Measurements from ENCODE around the gene PLXNB1.

PLXNB1 gene

DNA sequence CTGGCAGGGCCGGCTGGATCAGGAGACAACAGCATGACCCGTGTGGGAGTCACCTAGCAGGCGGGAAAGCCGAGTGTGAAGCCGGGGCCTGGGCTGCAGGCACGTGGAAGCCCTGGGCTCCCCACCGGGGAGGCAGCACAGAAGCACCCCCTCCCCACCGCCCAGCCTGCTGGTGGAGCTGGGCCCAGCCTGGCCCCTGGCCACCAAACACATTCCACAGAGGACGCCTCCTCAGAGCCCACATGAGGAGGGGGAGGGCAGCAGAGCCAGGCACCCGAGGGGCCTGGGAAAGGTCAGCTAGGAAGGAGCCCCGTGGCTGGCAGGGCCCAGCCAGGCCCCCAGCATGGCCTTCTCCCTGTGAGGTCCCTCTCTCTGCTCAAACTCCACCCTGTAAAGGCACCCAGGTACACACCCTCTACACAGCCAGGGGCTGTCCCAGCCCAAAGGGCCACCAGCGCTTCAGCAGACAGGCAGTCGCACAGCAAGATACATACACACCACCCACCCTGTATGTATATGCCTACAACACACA lies 4.5 kb downstream of the PLXNB1 start:
- peaks cover 32% of the 10 kb centered on the region for H3K36me3 ChIP-seq

GRCh38 chr3:48423883-48424695 lies 5.8 kb downstream of the PLXNB1 start:
- no peaks in the 10 kb centered on the region for H3K27me3 ChIP-seq (ENCODE audit: insufficient read depth, low read depth, severe bottlenecking)
- H3K9me3 ChIP-seq (ENCODE audit: severe bottlenecking) = no peaks in the 10 kb centered on the region
- DNase-seq = no peak
- H3K27ac ChIP-seq = no peak overlapping the region
- H3K36me3 ChIP-seq = peaks cover 38% of the 10 kb centered on the region
- H3K4me3 ChIP-seq (ENCODE audit: low read depth, low read length) = no peak overlapping the region
- TF ChIP-seq, protein P1, sequence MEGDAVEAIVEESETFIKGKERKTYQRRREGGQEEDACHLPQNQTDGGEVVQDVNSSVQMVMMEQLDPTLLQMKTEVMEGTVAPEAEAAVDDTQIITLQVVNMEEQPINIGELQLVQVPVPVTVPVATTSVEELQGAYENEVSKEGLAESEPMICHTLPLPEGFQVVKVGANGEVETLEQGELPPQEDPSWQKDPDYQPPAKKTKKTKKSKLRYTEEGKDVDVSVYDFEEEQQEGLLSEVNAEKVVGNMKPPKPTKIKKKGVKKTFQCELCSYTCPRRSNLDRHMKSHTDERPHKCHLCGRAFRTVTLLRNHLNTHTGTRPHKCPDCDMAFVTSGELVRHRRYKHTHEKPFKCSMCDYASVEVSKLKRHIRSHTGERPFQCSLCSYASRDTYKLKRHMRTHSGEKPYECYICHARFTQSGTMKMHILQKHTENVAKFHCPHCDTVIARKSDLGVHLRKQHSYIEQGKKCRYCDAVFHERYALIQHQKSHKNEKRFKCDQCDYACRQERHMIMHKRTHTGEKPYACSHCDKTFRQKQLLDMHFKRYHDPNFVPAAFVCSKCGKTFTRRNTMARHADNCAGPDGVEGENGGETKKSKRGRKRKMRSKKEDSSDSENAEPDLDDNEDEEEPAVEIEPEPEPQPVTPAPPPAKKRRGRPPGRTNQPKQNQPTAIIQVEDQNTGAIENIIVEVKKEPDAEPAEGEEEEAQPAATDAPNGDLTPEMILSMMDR (IDR thresholded peaks at IDR 0.05; ENCODE audit: low read depth, low read length) = no peak

More for the DNA sequence above, 4.5 kb downstream of the PLXNB1 start:
- no peak overlapping the region for H3K4me3 ChIP-seq (ENCODE audit: low read depth, low read length)
- TF ChIP-seq, protein P1 (IDR thresholded peaks at IDR 0.05; ENCODE audit: low read depth, low read length) = no peak
- no peaks in the 10 kb centered on the region for H3K9me3 ChIP-seq (ENCODE audit: severe bottlenecking)
- H3K27ac ChIP-seq = no peak overlapping the region
- no peak for DNase-seq
- no peaks in the 10 kb centered on the region for H3K27me3 ChIP-seq (ENCODE audit: insufficient read depth, low read depth, severe bottlenecking)

DNA sequence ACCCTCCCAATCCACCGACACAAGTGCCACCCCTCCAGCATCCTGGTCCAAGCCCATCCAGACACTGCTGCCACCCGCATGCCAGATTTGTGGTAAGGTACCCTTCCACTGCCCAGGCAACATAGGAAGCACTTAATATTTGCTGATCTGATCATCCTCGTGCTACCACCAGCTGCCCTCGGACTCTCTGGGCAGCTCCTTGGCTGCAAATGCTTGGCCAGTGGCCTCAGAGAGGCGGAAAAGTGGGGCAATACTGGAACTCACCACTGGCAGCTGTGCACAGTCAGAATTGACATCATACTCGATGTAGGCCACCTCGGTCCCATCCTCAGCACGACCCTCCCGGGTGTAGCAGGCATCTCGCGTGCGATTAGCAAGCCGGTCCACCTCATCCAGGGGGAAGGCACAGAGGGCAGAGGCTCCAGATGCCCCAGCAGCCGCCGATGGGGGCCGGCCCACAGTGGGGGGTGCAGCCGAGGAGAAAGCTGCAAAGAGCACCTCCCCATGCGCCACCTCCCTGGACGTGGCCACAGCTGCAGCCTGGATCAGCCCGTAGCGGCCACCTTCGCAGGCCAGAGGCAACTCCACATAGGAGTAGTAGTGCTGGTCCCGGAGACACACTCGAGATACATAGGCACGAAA lies 6.5 kb downstream of the PLXNB1 start:
- TF ChIP-seq, protein P1 (IDR thresholded peaks at IDR 0.05; ENCODE audit: low read depth, low read length) = no peak
- DNase-seq = no peak
- no peaks in the 10 kb centered on the region for H3K27me3 ChIP-seq (ENCODE audit: insufficient read depth, low read depth, severe bottlenecking)
- no peak overlapping the region for H3K4me3 ChIP-seq (ENCODE audit: low read depth, low read length)
- no peaks in the 10 kb centered on the region for H3K9me3 ChIP-seq (ENCODE audit: severe bottlenecking)
- peaks cover 46% of the 10 kb centered on the region for H3K36me3 ChIP-seq
- H3K27ac ChIP-seq = no peak overlapping the region

- Histone ChIP-seq H3K36me3 (peaks cover 51% of the 10 kb centered on the region), H3K27me3 (ENCODE audit: insufficient read depth, low read depth, severe bottlenecking) (no peaks in the 10 kb centered on the region), H3K9me3 (ENCODE audit: severe bottlenecking) (no peaks in the 10 kb centered on the region), H3K27ac (no peak overlapping the region), H3K4me3 (ENCODE audit: low read depth, low read length) (no peak overlapping the region)
- TF ChIP-seq, protein P1 (IDR thresholded peaks at IDR 0.05; ENCODE audit: low read depth, low read length) = no peak
- DNase-seq = no peak
Observed at GRCh38 chr3:48422681-48423080, 7.2 kb downstream of the PLXNB1 start.

- no peaks in the 10 kb centered on the region for H3K9me3 ChIP-seq (ENCODE audit: severe bottlenecking)
- DNase-seq = no peak
- no peak overlapping the region for H3K27ac ChIP-seq
- H3K27me3 ChIP-seq (ENCODE audit: insufficient read depth, low read depth, severe bottlenecking) = no peaks in the 10 kb centered on the region
- peaks cover 54% of the 10 kb centered on the region for H3K36me3 ChIP-seq
- TF ChIP-seq, protein P1 (IDR thresholded peaks at IDR 0.05; ENCODE audit: low read depth, low read length) = peak; percentile 45
- H3K4me3 ChIP-seq (ENCODE audit: low read depth, low read length) = no peak overlapping the region
Observed at GRCh38 chr3:48422272-48422671, 7.6 kb downstream of the PLXNB1 start.

Measured in WERI-Rb-1 (cell line).